HepG2 (cell line): ENCODE data around the gene NINJ2. TPM values are rescaled to one million over a fixed set of nuclear protein-coding genes. Genes with fewer than 3 reads are reported as not detected.
A peak's percentile ranks its signal among the peaks of the same experiment; 100 is the strongest.

ENCODE experiments used
- DPF2 ChIP-seq: sonication (generic); formaldehyde crosslinking; IDR thresholded peaks from 2 replicates; pipeline ENCODE4 v1.4.0; 2020; ENCODE audit warnings: mild to moderate bottlenecking, low read depth, missing genetic modification reagents, borderline replicate concordance
- HNF4A ChIP-seq: sonication (generic); formaldehyde crosslinking; IDR thresholded peaks from 2 replicates; pipeline ENCODE4 v1.4.0; 2020; ENCODE audit warnings: missing genetic modification reagents
- JARID2 ChIP-seq: sonication (generic); formaldehyde crosslinking; IDR thresholded peaks from 2 replicates; pipeline ENCODE4 v1.8.1; 2023; ENCODE audit warnings: missing genetic modification reagents, inconsistent platforms; ENCODE audit not compliant: insufficient replicate concordance
- NFYC ChIP-seq: IDR thresholded peaks from 2 replicates; pipeline ENCODE4 v1.6.1; 2016; ENCODE audit warnings: missing genetic modification reagents, missing compliant biosample characterization
- POLR2G ChIP-seq: fragments of 200-400 bp; formaldehyde crosslinking; IDR thresholded peaks from 2 replicates; pipeline ENCODE4 v1.6.1; 2018; ENCODE audit warnings: mild to moderate bottlenecking, low read depth, low read length, moderate library complexity
- RBAK ChIP-seq: sonication (generic); formaldehyde crosslinking; IDR thresholded peaks from 2 replicates; pipeline ENCODE4 v1.5.1; 2020; ENCODE audit warnings: mild to moderate bottlenecking, missing genetic modification reagents
- RFX3 ChIP-seq: IDR thresholded peaks from 2 replicates; pipeline ENCODE4 v1.6.1; 2016; ENCODE audit warnings: missing biosample characterization, missing genetic modification reagents
- RXRB ChIP-seq: IDR thresholded peaks from 2 replicates; pipeline ENCODE4 v1.6.1; 2016; ENCODE audit warnings: borderline replicate concordance, missing genetic modification reagents, missing compliant biosample characterization
- SP5 ChIP-seq: IDR thresholded peaks from 2 replicates; pipeline ENCODE4 v1.6.1; 2016; ENCODE audit warnings: low read depth, borderline replicate concordance
- TEAD3 ChIP-seq: optimal IDR thresholded peaks from 2 replicates; pipeline ENCODE3; 2016; ENCODE audit warnings: borderline replicate concordance
- ZBTB20 ChIP-seq: sonication (generic); formaldehyde crosslinking; IDR thresholded peaks from 2 replicates; pipeline ENCODE4 v1.8.1; 2023; ENCODE audit warnings: missing genetic modification reagents, low read depth, mild to moderate bottlenecking, borderline replicate concordance
- ZNF160 ChIP-seq: sonication (generic); formaldehyde crosslinking; IDR thresholded peaks from 2 replicates; pipeline ENCODE4 v1.8.0; 2022; ENCODE audit warnings: mild to moderate bottlenecking, inconsistent platforms, missing genetic modification reagents
- ZNF510 ChIP-seq: sonication (generic); formaldehyde crosslinking; IDR thresholded peaks from 2 replicates; pipeline ENCODE4 v1.4.0; 2020; ENCODE audit warnings: low read depth, mild to moderate bottlenecking, missing genetic modification reagents
- ZNF543 ChIP-seq: sonication (generic); formaldehyde crosslinking; IDR thresholded peaks from 2 replicates; pipeline ENCODE4 v1.4.0; 2020; ENCODE audit warnings: mild to moderate bottlenecking, missing genetic modification reagents
- ZNF558 ChIP-seq: sonication (generic); formaldehyde crosslinking; IDR thresholded peaks from 2 replicates; pipeline ENCODE4 v1.9.0; 2022; ENCODE audit warnings: mild to moderate bottlenecking, missing genetic modification reagents, borderline replicate concordance
- ZNF720 ChIP-seq: sonication (generic); formaldehyde crosslinking; IDR thresholded peaks from 2 replicates; pipeline ENCODE4 v1.4.0; 2020; ENCODE audit warnings: missing genetic modification reagents
- polyA plus RNA-seq, 8 experiments: library from polyadenylated mRNA; depleted of rRNA in 3 of 8; stranded (reverse) in 7 of 8; unstranded in 1 of 8; fragments of >200 nt; fragmentation: Illumina TruSeq in 4 of 8; extraction: Trizol in 4 of 8; gene quantifications; 2 replicates each; pipeline versions ENCODE4 v1.2.1 to v1.2.3, GENCODE V29; 2011 to 2016; ENCODE audit warnings: low read depth in 4 of 8, missing spikeins in 1 of 8, mixed read lengths in 1 of 8; ENCODE audit not compliant: insufficient read depth in 1 of 8
- total RNA-seq, 5 experiments: library from RNA; depleted of rRNA; stranded (reverse); fragments of >200 nt; fragmentation: Illumina TruSeq; extraction: Trizol; gene quantifications; 2 replicates each; pipeline ENCODE4 v1.2.3, GENCODE V29; 2016; ENCODE audit warnings: low read depth in 1 of 5
- TF ChIP-seq, protein P1 (sequence below): sonication (generic); formaldehyde crosslinking; IDR thresholded peaks from 2 replicates; pipeline ENCODE4 v1.5.0; 2020; ENCODE audit warnings: mild to moderate bottlenecking, missing genetic modification reagents
- TF ChIP-seq, protein P2 (sequence below), 2 experiments: sonication (generic) in 1 of 2; formaldehyde crosslinking in 1 of 2; IDR thresholded peaks; 2 replicates each; pipeline versions ENCODE4 v1.5.1 to v1.6.1; 2011 to 2020; ENCODE audit warnings: borderline replicate concordance in 1 of 2, low read depth in 1 of 2, low read length in 1 of 2, mild to moderate bottlenecking in 1 of 2, missing genetic modification reagents in 1 of 2, moderate library complexity in 1 of 2
- TF ChIP-seq, protein P3 (sequence below): sonication (generic); formaldehyde crosslinking; IDR thresholded peaks from 2 replicates; pipeline ENCODE4 v1.5.1; 2020; ENCODE audit warnings: missing genetic modification reagents, mild to moderate bottlenecking, borderline replicate concordance

The NINJ2 gene
- total and polyA plus RNA-seq, 2 of the 13 experiments (the other 11 are each of a cell fraction or from before 2014, with no cell fraction given) = 0.62 to 3.8 TPM

- TF ChIP-seq, protein P1, sequence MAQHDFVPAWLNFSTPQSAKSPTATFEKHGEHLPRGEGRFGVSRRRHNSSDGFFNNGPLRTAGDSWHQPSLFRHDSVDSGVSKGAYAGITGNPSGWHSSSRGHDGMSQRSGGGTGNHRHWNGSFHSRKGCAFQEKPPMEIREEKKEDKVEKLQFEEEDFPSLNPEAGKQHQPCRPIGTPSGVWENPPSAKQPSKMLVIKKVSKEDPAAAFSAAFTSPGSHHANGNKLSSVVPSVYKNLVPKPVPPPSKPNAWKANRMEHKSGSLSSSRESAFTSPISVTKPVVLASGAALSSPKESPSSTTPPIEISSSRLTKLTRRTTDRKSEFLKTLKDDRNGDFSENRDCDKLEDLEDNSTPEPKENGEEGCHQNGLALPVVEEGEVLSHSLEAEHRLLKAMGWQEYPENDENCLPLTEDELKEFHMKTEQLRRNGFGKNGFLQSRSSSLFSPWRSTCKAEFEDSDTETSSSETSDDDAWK (CRISPR knock-in tag) = no peak
- no peak for TF ChIP-seq JARID2
- TF ChIP-seq ZNF510 (CRISPR knock-in tag) = no peak
- TF ChIP-seq ZNF558 (CRISPR knock-in tag) = no peak
- TF ChIP-seq, protein P2, sequence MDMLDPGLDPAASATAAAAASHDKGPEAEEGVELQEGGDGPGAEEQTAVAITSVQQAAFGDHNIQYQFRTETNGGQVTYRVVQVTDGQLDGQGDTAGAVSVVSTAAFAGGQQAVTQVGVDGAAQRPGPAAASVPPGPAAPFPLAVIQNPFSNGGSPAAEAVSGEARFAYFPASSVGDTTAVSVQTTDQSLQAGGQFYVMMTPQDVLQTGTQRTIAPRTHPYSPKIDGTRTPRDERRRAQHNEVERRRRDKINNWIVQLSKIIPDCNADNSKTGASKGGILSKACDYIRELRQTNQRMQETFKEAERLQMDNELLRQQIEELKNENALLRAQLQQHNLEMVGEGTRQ (IDR thresholded peaks at IDR 0.05; ENCODE audit: low read depth, low read length) = no peak
- TF ChIP-seq, protein P2 (CRISPR knock-in tag; IDR thresholded peaks at IDR 0.05; ENCODE audit: borderline replicate concordance) = no peak
- TF ChIP-seq ZNF160 = no peak
- no peak for TF ChIP-seq NFYC (CRISPR knock-in tag)
- no peak for TF ChIP-seq TEAD3
- TF ChIP-seq RFX3 (CRISPR knock-in tag) = no peak
- no peak for TF ChIP-seq POLR2G
- no peak for TF ChIP-seq DPF2 (CRISPR knock-in tag)
- no peak for TF ChIP-seq ZBTB20
- no peak for TF ChIP-seq RBAK (CRISPR knock-in tag)
- TF ChIP-seq SP5 (CRISPR knock-in tag) = no peak
- peak; percentile 38; the same call in 1 of the 2 replicates for TF ChIP-seq HNF4A
- TF ChIP-seq RXRB (CRISPR knock-in tag) = no peak
- TF ChIP-seq ZNF543 = no peak
- TF ChIP-seq, protein P3, sequence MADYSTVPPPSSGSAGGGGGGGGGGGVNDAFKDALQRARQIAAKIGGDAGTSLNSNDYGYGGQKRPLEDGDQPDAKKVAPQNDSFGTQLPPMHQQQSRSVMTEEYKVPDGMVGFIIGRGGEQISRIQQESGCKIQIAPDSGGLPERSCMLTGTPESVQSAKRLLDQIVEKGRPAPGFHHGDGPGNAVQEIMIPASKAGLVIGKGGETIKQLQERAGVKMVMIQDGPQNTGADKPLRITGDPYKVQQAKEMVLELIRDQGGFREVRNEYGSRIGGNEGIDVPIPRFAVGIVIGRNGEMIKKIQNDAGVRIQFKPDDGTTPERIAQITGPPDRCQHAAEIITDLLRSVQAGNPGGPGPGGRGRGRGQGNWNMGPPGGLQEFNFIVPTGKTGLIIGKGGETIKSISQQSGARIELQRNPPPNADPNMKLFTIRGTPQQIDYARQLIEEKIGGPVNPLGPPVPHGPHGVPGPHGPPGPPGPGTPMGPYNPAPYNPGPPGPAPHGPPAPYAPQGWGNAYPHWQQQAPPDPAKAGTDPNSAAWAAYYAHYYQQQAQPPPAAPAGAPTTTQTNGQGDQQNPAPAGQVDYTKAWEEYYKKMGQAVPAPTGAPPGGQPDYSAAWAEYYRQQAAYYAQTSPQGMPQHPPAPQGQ (CRISPR knock-in tag) = no peak
- TF ChIP-seq ZNF720 (CRISPR knock-in tag) = no peak
- TF ChIP-seq, all 625 proteins: peak for 6
Measured at GRCh38 chr12:568486-568885, 94.8 kb downstream of the NINJ2 start (continued).
